Osteoblast (primary cell): ENCODE data around the gene WWOX. TPM values are rescaled to one million over a fixed set of nuclear protein-coding genes. Genes with fewer than 3 reads are reported as not detected.

ENCODE experiments used
- DNase-seq: peaks from one replicate; pipeline ENCODE4 v3.0.0; 2011; ENCODE audit warnings: low spot score, mixed read lengths; ENCODE audit not compliant: insufficient read length; ENCODE audit errors: missing footprints
- H2AFZ ChIP-seq: 2 replicates; pipeline ENCODE4 v1.6.0; 2011; ENCODE audit warnings: mild to moderate bottlenecking, low read length
- H3K27ac ChIP-seq: 2 replicates; pipeline ENCODE4 v1.5.1; 2011; ENCODE audit warnings: mild to moderate bottlenecking, low read depth, low read length, moderate library complexity
- H3K27me3 ChIP-seq: 2 replicates; pipeline ENCODE4 v1.6.0; 2012; ENCODE audit warnings: mild to moderate bottlenecking, control low read depth, inconsistent platforms, low read length, moderate library complexity; ENCODE audit not compliant: insufficient read depth
- H3K36me3 ChIP-seq: 2 replicates; pipeline ENCODE4 v1.5.1; 2011; ENCODE audit warnings: mild to moderate bottlenecking, low read length, control low read depth, moderate library complexity; ENCODE audit not compliant: insufficient read depth
- H3K4me1 ChIP-seq: 2 replicates; pipeline ENCODE4 v1.5.1; 2011; ENCODE audit warnings: mild to moderate bottlenecking, low read length, control low read depth, moderate library complexity; ENCODE audit not compliant: insufficient read depth
- H3K4me2 ChIP-seq: 2 replicates; pipeline ENCODE4 v1.6.0; 2011; ENCODE audit warnings: mild to moderate bottlenecking, low read length; ENCODE audit not compliant: insufficient read depth
- H3K4me3 ChIP-seq: fragments of 200-600 bp; sonication (generic); 3 replicates; pipeline ENCODE4 v1.5.1; 2012; ENCODE audit warnings: mild to moderate bottlenecking, low read length, inconsistent platforms; ENCODE audit not compliant: insufficient read depth
- H3K79me2 ChIP-seq: 2 replicates; pipeline ENCODE4 v1.6.0; 2012; ENCODE audit warnings: mild to moderate bottlenecking, low read length, control low read depth, inconsistent platforms; ENCODE audit not compliant: insufficient read depth
- H3K9me3 ChIP-seq: 2 replicates; pipeline ENCODE4 v1.5.1; 2011; ENCODE audit warnings: low read depth, low read length, control low read depth
- H4K20me1 ChIP-seq: 2 replicates; pipeline ENCODE4 v1.6.0; 2012; ENCODE audit warnings: mild to moderate bottlenecking, low read length, control low read depth; ENCODE audit not compliant: insufficient read depth
- total RNA-seq: library from RNA; depleted of rRNA; stranded (reverse); fragments of >200 nt; gene quantifications from 2 replicates; pipeline ENCODE4 v1.2.3, GENCODE V29; 2012
- TF ChIP-seq, protein P1 (sequence below): IDR thresholded peaks from 2 replicates; pipeline ENCODE4 v1.5.1; 2011; ENCODE audit warnings: mild to moderate bottlenecking, low read depth, low read length, moderate library complexity; ENCODE audit errors: extremely low read depth

WWOX gene
- total RNA-seq, 1 donor, result 23.9 TPM

DNA sequence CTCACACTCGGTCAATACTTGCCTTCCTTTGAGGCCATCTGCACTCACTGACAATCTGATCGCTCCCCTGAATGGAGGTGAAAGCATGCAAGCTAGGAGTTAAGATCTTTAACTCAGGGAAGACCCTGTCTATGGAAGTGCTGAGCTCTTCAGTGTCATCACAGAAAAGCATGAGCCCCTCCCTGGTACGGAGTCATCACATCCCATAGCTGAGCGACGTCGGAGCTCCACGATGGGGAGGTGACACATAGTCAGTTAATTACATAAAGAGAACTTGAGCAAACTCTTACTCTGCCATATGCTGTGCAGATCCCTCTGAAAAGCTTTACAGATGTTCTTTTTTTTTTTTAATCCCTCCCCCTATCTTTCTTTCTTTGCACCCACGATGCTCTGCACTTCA is 463.2 kb downstream of the WWOX start:
- no peak for DNase-seq
- no peaks in the 10 kb centered on the region for H3K4me1 ChIP-seq
- TF ChIP-seq, protein P1, sequence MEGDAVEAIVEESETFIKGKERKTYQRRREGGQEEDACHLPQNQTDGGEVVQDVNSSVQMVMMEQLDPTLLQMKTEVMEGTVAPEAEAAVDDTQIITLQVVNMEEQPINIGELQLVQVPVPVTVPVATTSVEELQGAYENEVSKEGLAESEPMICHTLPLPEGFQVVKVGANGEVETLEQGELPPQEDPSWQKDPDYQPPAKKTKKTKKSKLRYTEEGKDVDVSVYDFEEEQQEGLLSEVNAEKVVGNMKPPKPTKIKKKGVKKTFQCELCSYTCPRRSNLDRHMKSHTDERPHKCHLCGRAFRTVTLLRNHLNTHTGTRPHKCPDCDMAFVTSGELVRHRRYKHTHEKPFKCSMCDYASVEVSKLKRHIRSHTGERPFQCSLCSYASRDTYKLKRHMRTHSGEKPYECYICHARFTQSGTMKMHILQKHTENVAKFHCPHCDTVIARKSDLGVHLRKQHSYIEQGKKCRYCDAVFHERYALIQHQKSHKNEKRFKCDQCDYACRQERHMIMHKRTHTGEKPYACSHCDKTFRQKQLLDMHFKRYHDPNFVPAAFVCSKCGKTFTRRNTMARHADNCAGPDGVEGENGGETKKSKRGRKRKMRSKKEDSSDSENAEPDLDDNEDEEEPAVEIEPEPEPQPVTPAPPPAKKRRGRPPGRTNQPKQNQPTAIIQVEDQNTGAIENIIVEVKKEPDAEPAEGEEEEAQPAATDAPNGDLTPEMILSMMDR, result no peak
- no peaks in the 10 kb centered on the region for H3K27me3 ChIP-seq
- no peak overlapping the region for H3K4me3 ChIP-seq
- H4K20me1 ChIP-seq, result no peaks in the 10 kb centered on the region
- no peaks in the 10 kb centered on the region for H3K79me2 ChIP-seq
- H3K27ac ChIP-seq, result no peak overlapping the region
- H3K9me3 ChIP-seq, result peaks cover 3% of the 10 kb centered on the region
- no peak overlapping the region for H3K4me2 ChIP-seq
- no peak overlapping the region for H2AFZ ChIP-seq
- H3K36me3 ChIP-seq, result no peaks in the 10 kb centered on the region

DNA sequence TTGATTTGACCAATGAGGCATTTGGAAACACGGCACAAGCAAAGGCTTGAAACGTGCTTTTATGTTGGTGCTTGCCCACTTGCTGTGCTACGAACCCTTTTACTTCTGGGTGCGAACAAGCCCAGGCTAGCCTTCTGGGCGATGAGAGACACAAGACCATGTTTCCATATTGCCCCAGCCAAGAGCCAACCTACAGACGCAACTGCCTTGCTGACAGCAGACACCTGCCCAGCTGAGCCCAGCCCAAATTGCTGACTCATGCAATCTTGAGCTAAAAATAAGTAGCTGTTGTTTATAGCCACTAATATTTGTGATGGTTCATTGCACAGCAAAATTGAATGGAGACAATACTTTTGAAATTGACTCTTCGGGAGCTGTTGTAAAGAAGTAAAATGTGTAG is 464.5 kb downstream of the WWOX start:
- Histone ChIP-seq H3K27me3 (no peaks in the 10 kb centered on the region), H2AFZ (no peak overlapping the region), H3K27ac (no peak overlapping the region), H3K4me2 (no peak overlapping the region), H4K20me1 (no peaks in the 10 kb centered on the region), H3K4me3 (no peak overlapping the region), H3K36me3 (no peaks in the 10 kb centered on the region), H3K4me1 (no peaks in the 10 kb centered on the region), H3K9me3 (no peaks in the 10 kb centered on the region), H3K79me2 (no peaks in the 10 kb centered on the region)
- no peak for DNase-seq
- TF ChIP-seq, protein P1, result no peak

DNA sequence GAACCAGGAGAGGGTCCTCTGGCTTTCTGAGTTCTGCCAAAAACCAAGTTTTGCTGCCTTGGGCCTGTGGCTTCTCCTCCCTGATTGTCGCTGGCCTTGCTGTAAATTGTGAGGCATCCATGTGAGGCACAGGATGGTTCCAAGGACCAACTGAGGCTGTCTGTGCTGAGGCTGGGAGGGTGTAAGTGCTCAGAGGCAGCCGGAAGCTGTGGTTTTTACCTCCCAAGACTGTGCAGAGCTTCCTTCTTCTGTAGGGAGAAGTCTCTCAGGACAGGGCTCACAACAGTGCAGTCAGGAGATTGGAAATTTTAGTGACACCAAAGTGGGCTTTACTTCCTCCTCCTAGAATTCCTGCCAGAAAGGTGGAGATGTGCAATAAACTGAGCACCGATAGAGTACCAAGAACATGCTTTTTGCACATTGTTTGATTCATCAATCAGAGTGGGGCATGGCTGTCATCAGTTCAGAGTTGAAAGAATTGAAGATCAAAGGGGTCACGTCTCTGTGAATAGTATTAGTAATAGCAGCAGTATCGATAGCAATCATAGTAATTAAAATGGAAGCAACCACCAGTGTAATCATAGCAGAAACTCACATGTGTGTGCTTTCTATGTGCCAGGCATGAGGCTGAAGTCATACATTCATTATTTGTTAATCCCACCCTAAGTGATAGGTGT is 467.1 kb downstream of the WWOX start:
- H3K27ac ChIP-seq, result no peak overlapping the region
- H2AFZ ChIP-seq, result no peak overlapping the region
- H3K4me1 ChIP-seq, result no peaks in the 10 kb centered on the region
- TF ChIP-seq, protein P1, result no peak
- no peak for DNase-seq
- H3K79me2 ChIP-seq, result no peaks in the 10 kb centered on the region
- no peaks in the 10 kb centered on the region for H3K9me3 ChIP-seq
- no peak overlapping the region for H3K4me3 ChIP-seq
- no peak overlapping the region for H3K4me2 ChIP-seq
- H3K27me3 ChIP-seq, result no peaks in the 10 kb centered on the region
- no peaks in the 10 kb centered on the region for H4K20me1 ChIP-seq
- no peaks in the 10 kb centered on the region for H3K36me3 ChIP-seq

DNA sequence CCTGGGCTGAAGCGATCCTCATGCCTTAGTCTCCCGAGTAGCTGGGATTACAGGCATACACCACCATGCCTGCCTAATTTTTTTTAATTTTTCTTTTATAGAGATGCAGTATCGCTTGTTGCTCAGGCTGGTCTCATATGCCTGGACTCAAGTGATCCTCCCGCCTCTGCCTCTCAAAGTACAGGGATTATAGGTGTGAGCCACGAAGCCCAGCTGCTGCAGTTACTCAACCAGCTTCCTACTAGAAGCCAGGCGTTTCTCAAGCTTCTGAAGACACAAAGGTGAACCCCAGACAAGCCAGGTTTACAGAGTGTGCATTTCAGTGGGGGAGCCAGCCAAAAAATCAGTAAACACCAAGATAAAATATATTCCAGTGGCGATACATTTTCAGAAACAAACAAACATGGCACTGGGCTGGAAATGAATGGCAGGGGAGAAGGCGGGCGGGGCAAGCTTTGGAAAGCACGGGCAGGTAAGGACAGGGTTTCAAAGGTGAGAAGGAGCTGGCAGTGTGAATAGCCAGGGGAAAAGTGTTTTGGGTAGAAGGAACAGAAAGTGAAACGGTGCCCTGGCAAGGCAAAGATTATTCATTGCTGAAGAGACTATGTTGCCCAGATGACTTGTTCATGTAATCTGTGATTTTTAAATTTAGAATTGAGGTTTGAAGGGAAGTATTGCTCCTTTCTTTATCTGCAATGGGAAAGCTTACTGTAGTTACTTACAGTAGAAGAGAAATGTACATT is 471.1 kb downstream of the WWOX start:
- H2AFZ ChIP-seq, result no peak overlapping the region
- TF ChIP-seq, protein P1, result no peak
- H3K4me3 ChIP-seq, result no peak overlapping the region
- H3K4me2 ChIP-seq, result no peak overlapping the region
- H4K20me1 ChIP-seq, result no peaks in the 10 kb centered on the region
- H3K27ac ChIP-seq, result no peak overlapping the region
- no peaks in the 10 kb centered on the region for H3K36me3 ChIP-seq
- no peaks in the 10 kb centered on the region for H3K79me2 ChIP-seq
- H3K27me3 ChIP-seq, result no peaks in the 10 kb centered on the region
- no peak for DNase-seq
- no peaks in the 10 kb centered on the region for H3K4me1 ChIP-seq
- H3K9me3 ChIP-seq, result no peaks in the 10 kb centered on the region
